Right atrium auricular region (tissue), 2 donors: ENCODE results near the gene CRYGC. TPM values are rescaled to one million over a fixed set of nuclear protein-coding genes. Genes with fewer than 3 reads are reported as not detected.
"Not testable (repeated sequence)": the region's sequence is repeated elsewhere in the genome, so short reads cannot be mapped to it uniquely, and the experiment has no call there.

Experiments
- DNase-seq: peaks from one replicate; pipeline ENCODE4 v3.0.0-alpha.2; 2019; ENCODE audit warnings: low spot score
- H3K27ac ChIP-seq, 2 donors: fragments of 200-600 bp; sonication (generic); 1 replicate in 1 of 2; 2 replicates in 1 of 2; pipeline ENCODE4 v1.5.1; 2016 to 2019
- H3K27me3 ChIP-seq, 2 donors: fragments of 200-600 bp; sonication (generic); one replicate each; pipeline versions ENCODE4 v1.5.1 to v1.6.0; 2017 to 2019
- H3K36me3 ChIP-seq: fragments of 200-600 bp; sonication (generic); one replicate; pipeline ENCODE4 v1.5.1; 2016
- H3K4me1 ChIP-seq, 2 donors: fragments of 200-600 bp; sonication (generic); one replicate each; pipeline versions ENCODE4 v1.5.1 to v1.6.0; 2017 to 2019
- H3K4me3 ChIP-seq, 2 donors: fragments of 200-600 bp; sonication (generic); 1 replicate in 1 of 2; 2 replicates in 1 of 2; pipeline ENCODE4 v1.5.1; 2017 to 2019; ENCODE audit warnings: mild to moderate bottlenecking in 1 of 2, moderate library complexity in 1 of 2
- H3K9me3 ChIP-seq, 2 donors: fragments of 200-600 bp; sonication (generic); one replicate each; pipeline ENCODE4 v1.5.1; 2019
- CTCF ChIP-seq, 2 donors: fragments of 200-600 bp; sonication (generic); IDR thresholded peaks; one replicate each; pipeline ENCODE4 v1.5.1; 2019; ENCODE audit warnings: antibody characterized with exemption in 2 of 2
- total RNA-seq, 2 donors: library from RNA; depleted of rRNA; stranded (reverse); fragments of >200 nt; gene quantifications; one replicate each; pipeline ENCODE4 v1.1.0, GENCODE V29; 2016

Gene CRYGC
- total RNA-seq, 2 donors from 2014 or later: not detected

- Histone ChIP-seq H3K4me1 (peaks cover 0 to 7% of the 10 kb centered on the region in 2 donors), H3K4me3 (no peak overlapping the region), H3K36me3 (no peaks in the 10 kb centered on the region), H3K9me3 (no peaks in the 10 kb centered on the region), H3K27ac (no peak overlapping the region), H3K27me3 (no peaks in the 10 kb centered on the region)
- no peak for TF ChIP-seq CTCF (IDR thresholded peaks at IDR 0.05)
- DNase-seq: no peak
Measured at GRCh38 chr2:208125251-208125650, 4.4 kb downstream of the CRYGC start.

- not testable (repeated sequence) for DNase-seq
Measured at GRCh38 chr2:208124013-208124715, 5.5 kb downstream of the CRYGC start, which contains the start of gene CRYGD. CRYGD (minus strand) TSS chr2:208124524; CDS start chr2:208124473, 51 bp downstream.

DNA sequence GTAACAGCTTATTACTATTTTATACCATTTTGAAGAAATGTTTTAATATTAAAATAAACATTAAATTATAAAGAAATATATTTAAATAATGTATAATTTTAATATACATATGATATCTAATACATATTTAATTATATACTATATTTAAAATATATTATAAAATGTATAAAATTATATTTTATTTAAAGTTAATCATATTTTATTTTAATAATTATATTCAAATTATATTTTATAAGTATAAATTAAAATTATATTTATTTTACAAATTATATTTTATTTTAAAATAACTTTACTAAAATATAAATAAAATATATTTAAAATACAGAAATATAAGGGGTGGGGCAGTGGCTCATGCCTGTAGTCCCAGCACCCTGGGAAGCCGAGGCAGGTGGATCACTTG, 7.4 kb downstream of the CRYGC start:
- TF ChIP-seq CTCF (IDR thresholded peaks at IDR 0.05): no peak
- H3K27ac ChIP-seq: no peak overlapping the region
- H3K4me3 ChIP-seq: no peak overlapping the region
- no peak for DNase-seq
- H3K27me3 ChIP-seq: no peaks in the 10 kb centered on the region
- no peaks in the 10 kb centered on the region for H3K9me3 ChIP-seq
- H3K36me3 ChIP-seq: no peaks in the 10 kb centered on the region
- peaks cover 0 to 7% of the 10 kb centered on the region in 2 donors for H3K4me1 ChIP-seq

More at GRCh38 chr2:208124013-208124715, 5.5 kb downstream of the CRYGC start, which contains the start of gene CRYGD:
- not testable (repeated sequence) for H3K27me3 ChIP-seq, H3K9me3 ChIP-seq, H3K27ac ChIP-seq, H3K36me3 ChIP-seq, H3K4me1 ChIP-seq
- H3K4me3 ChIP-seq: peak within 1 kb of the TSS; percentile 3 to 26

GRCh38 chr2:208118918-208119317, 10.7 kb downstream of the CRYGC start:
- H3K27me3 ChIP-seq: no peaks in the 10 kb centered on the region
- H3K9me3 ChIP-seq: no peaks in the 10 kb centered on the region
- no peaks in the 10 kb centered on the region for H3K36me3 ChIP-seq
- DNase-seq: no peak
- no peak overlapping the region for H3K27ac ChIP-seq
- TF ChIP-seq CTCF (IDR thresholded peaks at IDR 0.05): no peak
- no peak overlapping the region for H3K4me3 ChIP-seq
- peaks cover 0 to under 1% of the 10 kb centered on the region in 2 donors for H3K4me1 ChIP-seq

GRCh38 chr2:208117390-208117789, 12.2 kb downstream of the CRYGC start:
- H3K4me3 ChIP-seq, H3K27me3 ChIP-seq, H3K27ac ChIP-seq, H3K36me3 ChIP-seq, H3K9me3 ChIP-seq, H3K4me1 ChIP-seq, DNase-seq: not testable (repeated sequence)

DNA sequence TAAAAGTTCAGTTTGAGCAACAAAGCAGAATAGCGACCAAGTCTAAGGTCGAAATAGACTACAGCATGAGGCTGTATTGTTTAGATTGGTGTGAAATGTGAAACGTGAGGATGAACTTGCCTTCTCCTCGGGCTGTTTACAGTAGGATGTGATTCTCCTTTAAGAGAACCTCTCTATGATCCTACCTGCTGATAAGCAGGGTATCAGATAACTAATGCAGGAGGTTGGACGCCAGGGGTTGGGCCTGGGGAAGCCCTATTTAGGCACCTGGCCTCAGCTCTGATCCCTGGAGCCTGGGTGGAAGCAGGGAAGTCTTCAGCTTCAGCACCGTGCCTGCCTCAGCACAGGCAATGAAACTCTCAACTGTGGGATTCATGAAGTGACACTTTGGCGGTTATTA, 16.7 kb downstream of the CRYGC start:
- Histone ChIP-seq H3K9me3 (no peaks in the 10 kb centered on the region), H3K4me3 (no peak overlapping the region), H3K4me1 (no peaks in the 10 kb centered on the region), H3K36me3 (no peaks in the 10 kb centered on the region), H3K27ac (no peak overlapping the region), H3K27me3 (no peaks in the 10 kb centered on the region)
- DNase-seq: no peak
- TF ChIP-seq CTCF (IDR thresholded peaks at IDR 0.05): no peak

- H3K4me3 ChIP-seq: peak overlapping the region in 1 of 2 donors; percentile 15
- H3K36me3 ChIP-seq, H3K9me3 ChIP-seq, DNase-seq, H3K27me3 ChIP-seq, H3K27ac ChIP-seq, H3K4me1 ChIP-seq: not testable (repeated sequence)
Measured at GRCh38 chr2:208112273-208112745, 17.3 kb downstream of the CRYGC start.
